H1 (cell line): Measurements from ENCODE around the gene TFR2. TPM values are rescaled to one million over a fixed set of nuclear protein-coding genes. Genes with fewer than 3 reads are reported as not detected.

Source experiments
- CTCF ChIA-PET: fragments of 300-600 bp; sonication (Branson Sonifier 250); formaldehyde crosslinking; loops from one replicate; lab custom pipeline; 2021; ENCODE audit not compliant: partially characterized antibody; lab: Charles Lee
- POLR2A ChIA-PET: fragments of 300-600 bp; sonication (Branson Sonifier 250); formaldehyde crosslinking; loops from one replicate; lab custom pipeline; 2021; ENCODE audit warnings: inconsistent platforms; ENCODE audit not compliant: partially characterized antibody; lab: Charles Lee
- DNase-seq, 2 experiments: peaks; one replicate each; pipeline versions ENCODE4 v3.0.0 to v3.0.0-alpha.2; 2010 to 2022; ENCODE audit warnings: low spot score in 2 of 2, low read depth in 1 of 2, mixed read lengths in 1 of 2
- FAIRE-seq: peaks from 2 replicates; lab custom pipeline; 2011; peaks lifted over from hg19 to GRCh38; lab: Jason Lieb, UNC
- H2AFZ ChIP-seq: 2 replicates; pipeline ENCODE4 v1.8.1; 2012; ENCODE audit warnings: low read length, inconsistent platforms
- H2AK5ac ChIP-seq: 2 replicates; pipeline ENCODE4 v1.6.1; 2013; ENCODE audit warnings: low read depth, low read length
- H2BK120ac ChIP-seq: replicated peaks from 2 replicates; pipeline ENCODE3; 2013; ENCODE audit warnings: low read depth, low read length, inconsistent platforms
- H2BK12ac ChIP-seq: 2 replicates; pipeline ENCODE4 v1.6.1; 2013; ENCODE audit warnings: low read depth, low read length
- H2BK15ac ChIP-seq: 2 replicates; pipeline ENCODE4 v1.6.1; 2013; ENCODE audit warnings: low read length
- H2BK20ac ChIP-seq: 2 replicates; pipeline ENCODE4 v1.6.1; 2013; ENCODE audit warnings: low read length
- H2BK5ac ChIP-seq: 2 replicates; pipeline ENCODE4 v1.6.1; 2013; ENCODE audit warnings: low read depth, low read length
- H3K14ac ChIP-seq: 2 replicates; pipeline ENCODE4 v1.6.1; 2013; ENCODE audit warnings: inconsistent platforms; ENCODE audit not compliant: insufficient read length
- H3K18ac ChIP-seq: 2 replicates; pipeline ENCODE4 v1.6.1; 2013; ENCODE audit warnings: low read length; ENCODE audit errors: extremely low read depth
- H3K23ac ChIP-seq: 2 replicates; pipeline ENCODE4 v1.6.1; 2013; ENCODE audit warnings: inconsistent platforms; ENCODE audit not compliant: insufficient read length
- H3K23me2 ChIP-seq: 2 replicates; pipeline ENCODE4 v1.6.1; 2013; ENCODE audit warnings: low read depth, low read length
- H3K27ac ChIP-seq: 2 replicates; pipeline ENCODE4 v1.6.1; 2011; ENCODE audit warnings: low read depth, low read length, inconsistent platforms
- H3K27me3 ChIP-seq, 4 experiments: replicated peaks in 1 of 4; 1 replicate in 1 of 4; 2 replicates in 3 of 4; pipeline versions ENCODE4 v1.6.1 to v1.8.1; 2011 to 2013; ENCODE audit warnings: low read length in 3 of 4, mild to moderate bottlenecking in 3 of 4, inconsistent platforms in 2 of 4, mixed read lengths in 2 of 4, moderate library complexity in 1 of 4; ENCODE audit not compliant: control insufficient read depth in 3 of 4, insufficient read depth in 3 of 4; ENCODE audit errors: extremely low read depth in 1 of 4
- H3K36me3 ChIP-seq, 4 experiments: 2 replicates each; pipeline versions ENCODE4 v1.6.1 to v1.8.1; 2011 to 2013; ENCODE audit warnings: mild to moderate bottlenecking in 4 of 4, low read length in 3 of 4, moderate library complexity in 2 of 4, control low read depth in 1 of 4, inconsistent platforms in 1 of 4; ENCODE audit not compliant: insufficient read depth in 4 of 4, control insufficient read depth in 2 of 4
- H3K4ac ChIP-seq: replicated peaks from 2 replicates; pipeline ENCODE3; 2013; ENCODE audit warnings: low read length, low read depth, mixed read lengths, inconsistent platforms; ENCODE audit not compliant: insufficient read length
- H3K4me1 ChIP-seq, 4 experiments: replicated peaks in 1 of 4; 1 replicate in 1 of 4; 2 replicates in 3 of 4; pipeline versions ENCODE4 v1.6.1 to v1.8.1; 2011 to 2013; ENCODE audit warnings: low read length in 3 of 4, inconsistent platforms in 2 of 4, mixed read lengths in 1 of 4; ENCODE audit not compliant: insufficient read depth in 4 of 4, control insufficient read depth in 3 of 4
- H3K4me2 ChIP-seq, 2 experiments: 2 replicates each; pipeline versions ENCODE4 v1.6.1 to v1.8.1; 2011 to 2013; ENCODE audit warnings: low read depth in 2 of 2, low read length in 2 of 2, control low read depth in 1 of 2, inconsistent platforms in 1 of 2, mild to moderate bottlenecking in 1 of 2; ENCODE audit not compliant: insufficient read depth in 1 of 2
- H3K4me3 ChIP-seq, 4 experiments: fragments of 200-600, 300-600 bp in 1 of 4; sonication (generic), shearing (Covaris generic), sonication (Bioruptor Twin) in 1 of 4; 2 replicates each; pipeline versions ENCODE4 v1.5.1 to v1.8.1; 2011 to 2016; ENCODE audit warnings: low read length in 4 of 4, low read depth in 3 of 4, control low read depth in 2 of 4, inconsistent platforms in 2 of 4, mild to moderate bottlenecking in 2 of 4, mixed read lengths in 1 of 4, moderate library complexity in 1 of 4; ENCODE audit not compliant: insufficient read depth in 2 of 4; ENCODE audit errors: extremely low read depth in 1 of 4
- H3K56ac ChIP-seq: replicated peaks from 2 replicates; pipeline ENCODE3; 2013; ENCODE audit warnings: low read depth, mild to moderate bottlenecking, mixed read lengths, low read length, inconsistent platforms; ENCODE audit not compliant: insufficient read length
- H3K79me1 ChIP-seq: 2 replicates; pipeline ENCODE4 v1.6.1; 2013; ENCODE audit warnings: low read depth, low read length, control low read depth
- H3K79me2 ChIP-seq, 2 experiments: 2 replicates each; pipeline versions ENCODE4 v1.6.1 to v1.8.1; 2012 to 2013; ENCODE audit warnings: low read length in 2 of 2, mild to moderate bottlenecking in 2 of 2, inconsistent platforms in 1 of 2; ENCODE audit not compliant: insufficient read depth in 2 of 2, control insufficient read depth in 1 of 2
- H3K9ac ChIP-seq, 4 experiments: replicated peaks in 1 of 4; 1 replicate in 1 of 4; 2 replicates in 3 of 4; pipeline versions ENCODE4 v1.6.1 to v1.8.1; 2011 to 2013; ENCODE audit warnings: low read depth in 3 of 4, low read length in 3 of 4, control low read depth in 2 of 4, mild to moderate bottlenecking in 2 of 4, moderate library complexity in 2 of 4, inconsistent platforms in 1 of 4; ENCODE audit errors: extremely low read depth in 1 of 4
- H3K9me3 ChIP-seq, 2 experiments: 2 replicates each; pipeline versions ENCODE4 v1.6.1 to v1.8.1; 2012 to 2013; ENCODE audit warnings: mild to moderate bottlenecking in 2 of 2, moderate library complexity in 2 of 2, control low read depth in 1 of 2, inconsistent platforms in 1 of 2, low read depth in 1 of 2, low read length in 1 of 2, mixed read lengths in 1 of 2; ENCODE audit not compliant: insufficient read depth in 2 of 2
- H4K20me1 ChIP-seq, 2 experiments: replicated peaks in 1 of 2; 2 replicates each; pipeline versions ENCODE3 to v1.8.1; 2011 to 2013; ENCODE audit warnings: inconsistent platforms in 2 of 2, low read length in 2 of 2, mild to moderate bottlenecking in 1 of 2; ENCODE audit not compliant: insufficient read depth in 2 of 2, control insufficient read depth in 1 of 2
- H4K5ac ChIP-seq: 2 replicates; pipeline ENCODE4 v1.6.1; 2013; ENCODE audit warnings: low read length, low read depth, mixed read lengths, inconsistent platforms; ENCODE audit not compliant: insufficient read length
- H4K8ac ChIP-seq: 2 replicates; pipeline ENCODE4 v1.8.0; 2013; ENCODE audit warnings: mild to moderate bottlenecking, moderate library complexity, low read length, inconsistent platforms; ENCODE audit not compliant: insufficient read depth; ENCODE audit errors: extremely low read depth
- H4K91ac ChIP-seq: replicated peaks from 2 replicates; pipeline ENCODE3; 2013; ENCODE audit warnings: low read length, mixed read lengths, inconsistent platforms; ENCODE audit not compliant: insufficient read length
- NRF1 ChIP-seq: IDR thresholded peaks from 2 replicates; pipeline ENCODE4 v1.6.1; 2011; ENCODE audit warnings: mild to moderate bottlenecking, low read depth, low read length, improper control_type of control experiment
- WGBS, 2 experiments: shearing (Covaris generic) in 1 of 2; methylation state at CpG; one replicate each; pipeline versions ENCODE4 v1.1.6 to v1.1.7; 2013 to 2015; ENCODE audit warnings: low lambda C conversion rate in 2 of 2, mixed read lengths in 2 of 2, inconsistent platforms in 1 of 2, low coverage in 1 of 2, missing lambda C conversion rate in 1 of 2; ENCODE audit not compliant: insufficient replicate concordance in 2 of 2, insufficient coverage in 1 of 2, insufficient read length in 1 of 2; ENCODE audit errors: extremely low coverage in 1 of 2, missing lambda C conversion rate in 1 of 2; 5-methylcytosine and 5-hydroxymethylcytosine counted together
- polyA plus RNA-seq, 7 experiments: library from polyadenylated mRNA; depleted of rRNA in 3 of 7; stranded (reverse) in 5 of 7; unstranded in 2 of 7; fragments of >200 nt in 5 of 7; fragments of 200-250 nt in 2 of 7; gene quantifications; 1 replicate in 5 of 7; 2 replicates in 1 of 7; 4 replicates in 1 of 7; pipeline versions ENCODE4 v1.2.1 to v1.2.3, GENCODE V29; 2011 to 2013; ENCODE audit warnings: missing spikeins in 2 of 7, mixed read lengths in 2 of 7
- total RNA-seq: library from RNA; stranded (reverse); fragmentation: NEBNext Ultra II Directional; extraction: Animal tissue kit (Norgen Biotek cat#: 25700); gene quantifications from 2 replicates; pipeline ENCODE4 v1.2.1, GENCODE V29; 2021

TFR2 gene
- total and polyA plus RNA-seq, 2 of the 8 experiments (the other 6 are each of a cell fraction or from before 2014, with no cell fraction given): 4.6 to 5.7 TPM

GRCh38 chr7:100612730-100613390, 28.5 kb downstream of the TFR2 start:
- Histone ChIP-seq H3K4me2 (peak overlapping the region; percentile 68 to 94), H3K79me2 (no peaks in the 10 kb centered on the region), H2BK20ac (no peak overlapping the region), H3K4ac (no peak overlapping the region), H2AK5ac (no peak overlapping the region), H3K23me2 (peaks cover 5% of the 10 kb centered on the region), H3K4me1 (peaks cover 0 to 6% (median 2%) of the 10 kb centered on the region in 4 experiments; a peak in 3 of 7 replicates), H3K18ac (no peak overlapping the region; the same call in 1 of the 2 replicates), H3K27me3 (no peaks in the 10 kb centered on the region; a peak in 1 of 7 replicates), H3K23ac (no peak overlapping the region), H4K91ac (no peak overlapping the region), H2BK120ac (no peak overlapping the region), H3K79me1 (no peaks in the 10 kb centered on the region), H2BK15ac (peak overlapping the region; percentile 33; the same call in 1 of the 2 replicates), H3K36me3 (peaks cover 0 to 3% (median under 1%) of the 10 kb centered on the region in 4 experiments; a peak in 3 of 8 replicates), H2BK12ac (no peak overlapping the region), H2BK5ac (no peak overlapping the region), H3K4me3 (peak overlapping the region; percentile 74 to 83 (median 76)), H3K56ac (no peak overlapping the region), H3K9ac (no peak overlapping the region; a peak in 1 of 7 replicates), H2AFZ (no peak overlapping the region), H4K5ac (no peak overlapping the region), H3K14ac (no peak overlapping the region), H3K9me3 (no peaks in the 10 kb centered on the region), H3K27ac (no peak overlapping the region), H4K20me1 (peaks cover 0 to 2% of the 10 kb centered on the region in 2 experiments), H4K8ac (no peak overlapping the region)
- ChIA-PET POLR2A (interaction anchor here (0.8 to 2.4 kb wide), 21 partner anchors 8 to 262 kb away, joined by 3 to 19 read pairs (median 4); partner anchors contain the start of genes ACTL6B, FBXO24, GIGYF1 and LRCH4), CTCF (interaction anchor here (0.5 to 8.8 kb wide), 39 partner anchors 8 to 478 kb away, joined by 3 to 73 read pairs (median 4); partner anchors contain the start of genes ACTL6B, EPO, GIGYF1 and POP7)
- 18% methylated on average over 25 of the region's 29 CpGs; no CpG with 5 or more reads in 1 of the 2 experiments for WGBS, 2 experiments
- FAIRE-seq: no peak
- DNase-seq: peak in 1 of 2 experiments; percentile 57
- TF ChIP-seq NRF1: no peak
